Transverse colon (tissue), 3 donors: ENCODE results near the gene VAV2.

ENCODE experiments used
- POLR2A ChIP-seq: fragments of 450-650 bp; IDR thresholded peaks from one replicate; pipeline ENCODE4 v1.6.1; 2016; ENCODE audit warnings: antibody characterized with exemption, mild to moderate bottlenecking, moderate library complexity
- TF ChIP-seq, protein P1 (sequence below), 5 experiments: fragments of 200-600 bp in 3 of 5; fragments of 450-650 bp in 2 of 5; sonication (generic) in 3 of 5; IDR thresholded peaks; 1 replicate in 2 of 5; 2 replicates in 3 of 5; pipeline ENCODE4 v1.5.1; 2016 to 2017; ENCODE audit warnings: antibody characterized with exemption in 5 of 5, inconsistent platforms in 3 of 5, mild to moderate bottlenecking in 2 of 5, moderate library complexity in 1 of 5

DNA sequence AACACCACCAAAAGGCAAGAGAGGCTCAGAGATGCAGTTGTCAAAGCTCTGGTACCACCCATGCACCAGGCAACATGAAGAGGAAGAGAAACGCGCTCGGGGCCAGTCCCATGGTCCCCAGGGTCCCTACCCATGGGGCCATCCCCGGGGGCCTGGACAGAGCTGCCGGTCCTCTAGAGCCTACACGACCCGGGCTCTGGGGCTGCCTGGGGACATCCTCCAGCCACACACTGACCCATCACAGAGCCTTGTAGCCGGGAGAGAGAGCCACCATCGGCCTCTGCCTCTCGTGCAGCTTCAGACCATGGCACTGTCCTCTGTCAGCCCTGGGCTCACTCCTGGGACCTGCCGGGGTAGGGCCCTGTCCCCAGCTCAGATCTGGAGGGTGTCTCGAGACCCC, 23.7 kb downstream of the VAV2 start:
- TF ChIP-seq, protein P1, sequence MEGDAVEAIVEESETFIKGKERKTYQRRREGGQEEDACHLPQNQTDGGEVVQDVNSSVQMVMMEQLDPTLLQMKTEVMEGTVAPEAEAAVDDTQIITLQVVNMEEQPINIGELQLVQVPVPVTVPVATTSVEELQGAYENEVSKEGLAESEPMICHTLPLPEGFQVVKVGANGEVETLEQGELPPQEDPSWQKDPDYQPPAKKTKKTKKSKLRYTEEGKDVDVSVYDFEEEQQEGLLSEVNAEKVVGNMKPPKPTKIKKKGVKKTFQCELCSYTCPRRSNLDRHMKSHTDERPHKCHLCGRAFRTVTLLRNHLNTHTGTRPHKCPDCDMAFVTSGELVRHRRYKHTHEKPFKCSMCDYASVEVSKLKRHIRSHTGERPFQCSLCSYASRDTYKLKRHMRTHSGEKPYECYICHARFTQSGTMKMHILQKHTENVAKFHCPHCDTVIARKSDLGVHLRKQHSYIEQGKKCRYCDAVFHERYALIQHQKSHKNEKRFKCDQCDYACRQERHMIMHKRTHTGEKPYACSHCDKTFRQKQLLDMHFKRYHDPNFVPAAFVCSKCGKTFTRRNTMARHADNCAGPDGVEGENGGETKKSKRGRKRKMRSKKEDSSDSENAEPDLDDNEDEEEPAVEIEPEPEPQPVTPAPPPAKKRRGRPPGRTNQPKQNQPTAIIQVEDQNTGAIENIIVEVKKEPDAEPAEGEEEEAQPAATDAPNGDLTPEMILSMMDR (IDR thresholded peaks at IDR 0.05): no peak
- no peak for TF ChIP-seq POLR2A
